A549 (cell line): Measurements from ENCODE around the gene BMPR2. TPM values are rescaled to one million over a fixed set of nuclear protein-coding genes. Genes with fewer than 3 reads are reported as not detected.

Experiments used
- ATAC-seq, 2 experiments: fragments of 200-7000 bp in 1 of 2; fragments of >200 bp in 1 of 2; cut with Nextera tagmentation in 1 of 2; cut with Tn5 transposase in 1 of 2; 3 replicates each; pipeline versions ENCODE4 v1.8.0 to v1.9.1; 2018 to 2020; ENCODE audit warnings: mild to moderate bottlenecking in 1 of 2, moderate library complexity in 1 of 2
- CTCF ChIA-PET: fragments of 300-600 bp; sonication (Branson Sonifier 250); formaldehyde crosslinking; extraction: SDS; loops from one replicate; lab custom pipeline; 2021; ENCODE audit warnings: antibody characterized with exemption, inconsistent platforms; lab: Yijun Ruan, JAX
- POLR2A ChIA-PET: fragments of 350-600 bp; formaldehyde crosslinking; extraction: SDS; loops from one replicate; lab custom pipeline; 2021; ENCODE audit warnings: antibody characterized with exemption, inconsistent platforms; lab: Yijun Ruan, JAX
- DNase-seq, 2 experiments: peaks; one replicate each; pipeline versions ENCODE4 v3.0.0 to v3.0.0-alpha.2; 2011 to 2016; ENCODE audit warnings: low read depth in 1 of 2, low spot score in 1 of 2
- FAIRE-seq: peaks from 2 replicates; lab custom pipeline; 2011; peaks lifted over from hg19 to GRCh38; lab: Jason Lieb, UNC
- H3K27ac ChIP-seq, 2 experiments: fragments of >200 bp; sonication (Bioruptor Twin); formaldehyde crosslinking; 3 replicates each; pipeline ENCODE4 v1.5.1; 2016 to 2017
- H3K4me1 ChIP-seq: fragments of >200 bp; sonication (Bioruptor Twin); formaldehyde crosslinking; 3 replicates; pipeline ENCODE4 v1.6.1; 2016
- H3K4me2 ChIP-seq: fragments of >200 bp; sonication (Bioruptor Twin); formaldehyde crosslinking; 3 replicates; pipeline ENCODE4 v1.6.1; 2016
- H3K4me3 ChIP-seq: fragments of >200 bp; sonication (Bioruptor Twin); formaldehyde crosslinking; 3 replicates; pipeline ENCODE4 v1.5.1; 2016
- H3K9me3 ChIP-seq: fragments of >200 bp; sonication (Bioruptor Twin); formaldehyde crosslinking; 3 replicates; pipeline ENCODE4 v1.6.1; 2016
- ATOH8 ChIP-seq: fragments of 250-450 bp; sonication (Bioruptor Pico); IDR thresholded peaks from 2 replicates; pipeline ENCODE4 v1.5.0; 2020; ENCODE audit warnings: low read depth, mild to moderate bottlenecking, moderate library complexity
- BCL3 ChIP-seq: fragments of >200 bp; sonication (Bioruptor Twin); formaldehyde crosslinking; IDR thresholded peaks from 3 replicates; pipeline ENCODE4 v1.6.1; 2016
- ELK1 ChIP-seq: fragments of 150-350 bp; IDR thresholded peaks from 2 replicates; pipeline ENCODE4 v1.6.1; 2014; ENCODE audit warnings: low read depth, mild to moderate bottlenecking, low read length
- EP300 ChIP-seq, 2 experiments: fragments of >200 bp; sonication (Bioruptor Twin); formaldehyde crosslinking; IDR thresholded peaks; 2 replicates in 1 of 2; 3 replicates in 1 of 2; pipeline ENCODE4 v1.6.1; 2016 to 2017
- ESRRA ChIP-seq: fragments of 150-350 bp; IDR thresholded peaks from 2 replicates; pipeline ENCODE4 v1.6.1; 2014; ENCODE audit warnings: mild to moderate bottlenecking, low read length, borderline replicate concordance
- HOXA7 ChIP-seq: fragments of 250-450 bp; sonication (Bioruptor Pico); IDR thresholded peaks from 2 replicates; pipeline ENCODE4 v1.5.0; 2020; ENCODE audit warnings: mild to moderate bottlenecking, moderate library complexity
- HOXB13 ChIP-seq: fragments of 250-450 bp; sonication (Bioruptor Pico); IDR thresholded peaks from 2 replicates; pipeline ENCODE4 v1.5.0; 2020; ENCODE audit warnings: low read depth, mild to moderate bottlenecking, moderate library complexity
- JUNB ChIP-seq: fragments of >200 bp; sonication (Bioruptor Twin); formaldehyde crosslinking; IDR thresholded peaks from 2 replicates; pipeline ENCODE4 v1.6.1; 2016
- KDM5A ChIP-seq: fragments of 200-600 bp; sonication (generic); IDR thresholded peaks from 2 replicates; pipeline ENCODE4 v1.6.1; 2016; ENCODE audit warnings: antibody characterized with exemption, mild to moderate bottlenecking
- MAZ ChIP-seq: fragments of 150-350 bp; IDR thresholded peaks from 2 replicates; pipeline ENCODE4 v1.6.1; 2014; ENCODE audit warnings: antibody characterized with exemption, low read depth, low read length, borderline replicate concordance
- NPAS2 ChIP-seq: fragments of 250-450 bp; sonication (Bioruptor Pico); IDR thresholded peaks from 2 replicates; pipeline ENCODE4 v1.8.0; 2022; ENCODE audit warnings: mild to moderate bottlenecking, moderate library complexity, borderline replicate concordance
- POLR2AphosphoS2 ChIP-seq: conservative IDR thresholded peaks from 2 replicates; pipeline ENCODE4 v1.6.1; 2012; ENCODE audit warnings: low read length, improper control_type of control experiment, inconsistent platforms
- RAD21 ChIP-seq, 2 experiments: fragments of >200 bp in 1 of 2; sonication (Bioruptor Twin) in 1 of 2; formaldehyde crosslinking in 1 of 2; IDR thresholded peaks in 1 of 2; conservative IDR thresholded peaks in 1 of 2; 2 replicates in 1 of 2; 3 replicates in 1 of 2; pipeline ENCODE4 v1.6.1; 2012 to 2018; ENCODE audit warnings: inconsistent platforms in 1 of 2
- RARB ChIP-seq: fragments of 250-450 bp; sonication (Bioruptor Pico); IDR thresholded peaks from 2 replicates; pipeline ENCODE4 v1.8.0; 2021; ENCODE audit warnings: mild to moderate bottlenecking, moderate library complexity
- SMC3 ChIP-seq: fragments of >200 bp; sonication (Bioruptor Twin); formaldehyde crosslinking; IDR thresholded peaks from 3 replicates; pipeline ENCODE4 v1.6.1; 2018; ENCODE audit warnings: inconsistent platforms
- TP53 ChIP-seq: fragments of 250-450 bp; sonication (Bioruptor Pico); IDR thresholded peaks from 2 replicates; pipeline ENCODE4 v1.5.0; 2021; ENCODE audit warnings: mild to moderate bottlenecking, moderate library complexity
- ZFP36 ChIP-seq: fragments of 450-650 bp; IDR thresholded peaks from 2 replicates; pipeline ENCODE4 v1.6.1; 2014; ENCODE audit warnings: borderline replicate concordance; ENCODE audit not compliant: partially characterized antibody
- WGBS: methylation state at CpG from one replicate; pipeline ENCODE4 v1.1.6; 2017; ENCODE audit errors: missing lambda C conversion rate; 5-methylcytosine and 5-hydroxymethylcytosine counted together
- polyA plus RNA-seq, 4 experiments: library from polyadenylated mRNA; depleted of rRNA in 3 of 4; stranded (reverse); fragments of >200 nt; fragmentation: RNase III in 1 of 4; extraction: RNeasy Plus Mini Kit Qiagen cat#74134 plus additional on column Dnase treatment in 1 of 4; gene quantifications; 2 replicates in 3 of 4; 3 replicates in 1 of 4; pipeline ENCODE4 v1.2.3, GENCODE V29; 2011 to 2017
- TF ChIP-seq, protein P1 (sequence below): fragments of 200-600 bp; sonication (generic); IDR thresholded peaks from 2 replicates; pipeline ENCODE4 v1.6.1; 2016; ENCODE audit warnings: antibody characterized with exemption, mild to moderate bottlenecking, moderate library complexity
- TF ChIP-seq, protein P2 (sequence below): fragments of >200 bp; sonication (Bioruptor Twin); formaldehyde crosslinking; IDR thresholded peaks from 2 replicates; pipeline ENCODE4 v1.6.1; 2016

The BMPR2 gene
- polyA plus RNA-seq, 2 of the 4 experiments (the other 2 are of a cell fraction), result 13.9 to 46.3 TPM

GRCh38 chr2:202400941-202401340, 24.8 kb downstream of the BMPR2 start:
- TF ChIP-seq RARB, result no peak
- no peak for TF ChIP-seq KDM5A
- no peak for TF ChIP-seq ZFP36
- TF ChIP-seq HOXA7 (CRISPR knock-in tag), result no peak
- no peak for TF ChIP-seq EP300 (IDR thresholded peaks at IDR 0.05)
- no peak for TF ChIP-seq TP53 (CRISPR knock-in tag)
- TF ChIP-seq ATOH8 (CRISPR knock-in tag), result no peak
- H3K27ac ChIP-seq, result no peak overlapping the region
- H3K4me3 ChIP-seq, result no peak overlapping the region
- ChIA-PET POLR2A (no interaction called here), CTCF (interaction anchor here (0.9 kb wide), 1 partner anchor 111 kb away, joined by 3 read pairs; no protein-coding TSS in a partner anchor)
- ATAC-seq (no peak), FAIRE-seq (no peak), DNase-seq (no peak)
- no peaks in the 10 kb centered on the region for H3K9me3 ChIP-seq
- no peaks in the 10 kb centered on the region for H3K4me1 ChIP-seq
- H3K4me2 ChIP-seq, result no peak overlapping the region

- H3K27ac ChIP-seq, result no peak overlapping the region
- ChIA-PET CTCF (no interaction called here), POLR2A (no interaction called here)
- no peaks in the 10 kb centered on the region for H3K9me3 ChIP-seq
- no peak for FAIRE-seq
- no peak overlapping the region for H3K4me2 ChIP-seq
- TF ChIP-seq HOXB13 (CRISPR knock-in tag) (no peak), POLR2AphosphoS2 (no peak), ESRRA (no peak), NPAS2 (CRISPR knock-in tag) (no peak), MAZ (no peak), EP300 (IDR thresholded peaks at IDR 0.05) (no peak), TP53 (CRISPR knock-in tag) (no peak), JUNB (no peak), BCL3 (no peak), ELK1 (no peak), RAD21 (conservative IDR thresholded peaks at IDR 0.05 in 1 of 2, IDR thresholded peaks at IDR 0.05 in 1 of 2) (no peak), SMC3 (no peak), ZFP36 (no peak)
- TF ChIP-seq, protein P1, sequence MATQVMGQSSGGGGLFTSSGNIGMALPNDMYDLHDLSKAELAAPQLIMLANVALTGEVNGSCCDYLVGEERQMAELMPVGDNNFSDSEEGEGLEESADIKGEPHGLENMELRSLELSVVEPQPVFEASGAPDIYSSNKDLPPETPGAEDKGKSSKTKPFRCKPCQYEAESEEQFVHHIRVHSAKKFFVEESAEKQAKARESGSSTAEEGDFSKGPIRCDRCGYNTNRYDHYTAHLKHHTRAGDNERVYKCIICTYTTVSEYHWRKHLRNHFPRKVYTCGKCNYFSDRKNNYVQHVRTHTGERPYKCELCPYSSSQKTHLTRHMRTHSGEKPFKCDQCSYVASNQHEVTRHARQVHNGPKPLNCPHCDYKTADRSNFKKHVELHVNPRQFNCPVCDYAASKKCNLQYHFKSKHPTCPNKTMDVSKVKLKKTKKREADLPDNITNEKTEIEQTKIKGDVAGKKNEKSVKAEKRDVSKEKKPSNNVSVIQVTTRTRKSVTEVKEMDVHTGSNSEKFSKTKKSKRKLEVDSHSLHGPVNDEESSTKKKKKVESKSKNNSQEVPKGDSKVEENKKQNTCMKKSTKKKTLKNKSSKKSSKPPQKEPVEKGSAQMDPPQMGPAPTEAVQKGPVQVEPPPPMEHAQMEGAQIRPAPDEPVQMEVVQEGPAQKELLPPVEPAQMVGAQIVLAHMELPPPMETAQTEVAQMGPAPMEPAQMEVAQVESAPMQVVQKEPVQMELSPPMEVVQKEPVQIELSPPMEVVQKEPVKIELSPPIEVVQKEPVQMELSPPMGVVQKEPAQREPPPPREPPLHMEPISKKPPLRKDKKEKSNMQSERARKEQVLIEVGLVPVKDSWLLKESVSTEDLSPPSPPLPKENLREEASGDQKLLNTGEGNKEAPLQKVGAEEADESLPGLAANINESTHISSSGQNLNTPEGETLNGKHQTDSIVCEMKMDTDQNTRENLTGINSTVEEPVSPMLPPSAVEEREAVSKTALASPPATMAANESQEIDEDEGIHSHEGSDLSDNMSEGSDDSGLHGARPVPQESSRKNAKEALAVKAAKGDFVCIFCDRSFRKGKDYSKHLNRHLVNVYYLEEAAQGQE, result no peak
- TF ChIP-seq, protein P2, sequence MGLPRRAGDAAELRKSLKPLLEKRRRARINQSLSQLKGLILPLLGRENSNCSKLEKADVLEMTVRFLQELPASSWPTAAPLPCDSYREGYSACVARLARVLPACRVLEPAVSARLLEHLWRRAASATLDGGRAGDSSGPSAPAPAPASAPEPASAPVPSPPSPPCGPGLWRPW, result no peak
- H3K4me1 ChIP-seq, result peaks cover 6% of the 10 kb centered on the region; the same call in 2 of the 3 replicates
- H3K4me3 ChIP-seq, result no peak overlapping the region
- WGBS, result 43% methylated on average over 1 of the region's 1 CpG
- DNase-seq, result no peak
- ATAC-seq, result no peak
Measured at GRCh38 chr2:202405798-202406197, 29.7 kb downstream of the BMPR2 start.
